ENCODE results near the gene CLDN7.

Gene CLDN7, protein sequence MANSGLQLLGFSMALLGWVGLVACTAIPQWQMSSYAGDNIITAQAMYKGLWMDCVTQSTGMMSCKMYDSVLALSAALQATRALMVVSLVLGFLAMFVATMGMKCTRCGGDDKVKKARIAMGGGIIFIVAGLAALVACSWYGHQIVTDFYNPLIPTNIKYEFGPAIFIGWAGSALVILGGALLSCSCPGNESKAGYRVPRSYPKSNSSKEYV

GRCh38 chr17:7262192-7262934 lies at the start of gene CLDN7:
Gene CLDN7, minus strand, starts transcription at chr17:7262478. Its CDS starts 435 bp downstream, at chr17:7262043.
- DNase-seq, result no peak

DNA sequence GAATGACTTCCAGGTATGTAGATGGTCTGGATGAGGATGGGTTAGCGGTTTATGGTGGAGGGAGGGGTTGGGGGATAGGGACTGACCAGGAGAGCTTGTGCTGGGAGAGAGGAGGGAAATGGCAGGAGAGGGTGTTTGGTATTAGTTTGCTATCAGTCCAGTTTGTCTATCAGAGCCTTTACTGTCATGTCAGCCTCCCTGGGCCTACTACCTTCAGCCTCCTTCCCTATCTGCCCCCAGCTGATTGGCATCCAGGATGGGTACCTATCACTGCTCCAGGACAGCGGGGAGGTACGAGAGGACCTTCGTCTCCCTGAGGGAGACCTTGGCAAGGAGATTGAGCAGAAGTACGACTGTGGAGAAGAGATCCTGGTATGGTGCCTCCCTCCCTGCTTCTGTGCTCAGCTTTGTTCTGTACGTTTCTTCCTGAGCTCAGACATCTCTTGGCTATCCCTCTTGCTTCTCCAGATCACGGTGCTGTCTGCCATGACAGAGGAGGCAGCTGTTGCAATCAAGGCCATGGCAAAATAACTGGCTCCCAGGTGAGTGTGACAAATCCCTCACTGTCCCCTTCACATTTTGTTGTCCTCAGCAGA lies 48.9 kb upstream of the CLDN7 start:
- DNase-seq, result no peak

- no peak for DNase-seq
These were observed 47.4 kb upstream of the CLDN7 start for GRCh38 chr17:7309628-7310027.

GRCh38 chr17:7308625-7309433 lies 46.6 kb upstream of the CLDN7 start:
- DNase-seq, result peak; percentile 33

GRCh38 chr17:7307686-7308624 lies 45.7 kb upstream of the CLDN7 start:
- DNase-seq, result no peak

DNA sequence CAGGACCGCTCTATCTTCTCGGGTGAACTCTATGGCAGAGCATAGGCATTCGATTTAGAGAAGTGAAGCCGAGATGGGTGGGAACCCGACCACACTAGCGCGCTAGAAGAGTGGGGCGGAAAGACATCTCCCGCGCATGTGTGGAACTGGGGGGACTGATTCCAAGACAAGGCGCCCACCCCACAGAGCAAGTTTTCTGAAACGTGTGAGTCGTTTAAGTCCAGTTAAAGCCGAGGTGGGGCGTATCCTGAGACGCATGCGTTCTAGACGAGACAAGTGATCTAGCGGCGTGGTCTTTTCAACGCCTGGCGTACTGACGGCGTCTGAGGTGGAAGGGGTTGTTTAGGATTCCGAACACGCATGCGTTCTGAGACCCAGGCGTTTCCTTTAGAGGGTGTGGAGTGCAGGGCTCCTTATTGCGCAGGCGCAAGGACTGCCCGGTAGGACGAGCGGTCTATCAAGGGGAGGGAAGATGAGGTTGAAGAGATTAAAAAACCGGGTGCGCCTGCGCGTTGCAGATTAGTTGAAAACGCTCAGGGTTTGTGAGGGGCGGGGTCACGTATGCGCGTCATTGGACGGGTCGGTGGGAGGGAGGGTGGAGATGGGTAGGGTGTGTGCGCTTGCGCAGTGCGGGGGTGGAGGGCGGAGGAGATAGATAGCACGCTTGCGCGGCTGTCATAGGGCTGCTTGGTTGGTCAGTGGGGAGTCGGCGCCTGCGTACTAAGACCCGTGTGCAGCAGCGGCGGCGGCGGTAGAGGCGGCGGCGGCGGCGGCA lies 44.8 kb upstream of the CLDN7 start, which contains the start of gene EIF5A:
Gene EIF5A (plus strand): TSS at position 718 of the 775 bp plus-strand sequence. CDS start 2,008 bp downstream, outside the sequence.
- peak; percentile 100 for DNase-seq

DNA sequence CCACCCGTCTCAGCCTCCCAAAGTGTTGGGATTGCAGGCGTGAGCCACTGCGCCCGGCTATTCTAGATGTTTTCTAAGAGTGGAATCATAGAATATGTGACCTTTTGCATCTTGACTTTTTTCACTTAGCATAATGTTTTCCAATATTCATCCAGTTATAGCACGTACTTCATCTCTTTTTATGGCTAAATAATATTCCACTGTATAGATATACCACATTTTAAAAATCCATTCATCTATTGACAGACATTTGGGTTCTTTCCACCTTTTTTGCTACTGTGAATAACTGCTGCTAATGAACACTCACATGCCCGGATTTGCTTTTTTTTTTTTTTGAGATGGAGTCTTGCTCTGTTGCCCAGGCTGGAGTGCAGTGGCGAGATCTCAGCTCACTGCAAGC lies 41.9 kb upstream of the CLDN7 start:
- no peak for DNase-seq

DNA sequence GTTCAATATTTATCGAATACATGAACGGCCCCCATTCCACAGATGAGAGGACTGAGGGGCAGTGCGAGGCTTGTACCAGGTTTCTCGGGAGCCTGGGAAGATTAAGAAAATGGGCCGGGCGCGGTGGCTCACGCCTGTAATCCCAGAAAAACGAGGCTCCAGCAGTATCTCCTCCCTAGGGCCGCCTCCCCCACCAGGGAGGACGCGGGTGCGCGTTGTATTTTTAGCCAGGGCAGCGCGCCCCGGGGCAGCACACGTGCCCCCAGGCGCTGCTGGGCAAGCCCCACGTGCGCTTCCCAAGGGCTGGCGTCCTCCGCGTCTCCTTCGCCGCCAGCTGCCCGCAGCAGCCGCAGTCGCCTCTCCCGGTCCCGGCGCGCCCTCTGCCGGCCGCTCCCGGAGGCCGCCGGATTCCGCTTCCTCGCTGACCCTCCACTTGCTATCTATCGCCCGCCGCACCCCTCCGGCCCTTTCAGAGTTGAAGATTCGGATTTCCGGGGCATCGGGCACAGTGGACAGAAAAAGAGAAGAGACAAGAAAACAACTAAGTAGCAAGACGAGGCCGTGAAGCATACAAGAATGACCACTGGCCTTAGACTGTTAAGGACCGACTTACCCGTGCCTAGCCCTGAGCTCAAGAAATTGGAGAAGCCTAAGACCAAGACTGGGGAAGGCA lies 34.0 kb upstream of the CLDN7 start:
- DNase-seq, result peak; percentile 58

DNA sequence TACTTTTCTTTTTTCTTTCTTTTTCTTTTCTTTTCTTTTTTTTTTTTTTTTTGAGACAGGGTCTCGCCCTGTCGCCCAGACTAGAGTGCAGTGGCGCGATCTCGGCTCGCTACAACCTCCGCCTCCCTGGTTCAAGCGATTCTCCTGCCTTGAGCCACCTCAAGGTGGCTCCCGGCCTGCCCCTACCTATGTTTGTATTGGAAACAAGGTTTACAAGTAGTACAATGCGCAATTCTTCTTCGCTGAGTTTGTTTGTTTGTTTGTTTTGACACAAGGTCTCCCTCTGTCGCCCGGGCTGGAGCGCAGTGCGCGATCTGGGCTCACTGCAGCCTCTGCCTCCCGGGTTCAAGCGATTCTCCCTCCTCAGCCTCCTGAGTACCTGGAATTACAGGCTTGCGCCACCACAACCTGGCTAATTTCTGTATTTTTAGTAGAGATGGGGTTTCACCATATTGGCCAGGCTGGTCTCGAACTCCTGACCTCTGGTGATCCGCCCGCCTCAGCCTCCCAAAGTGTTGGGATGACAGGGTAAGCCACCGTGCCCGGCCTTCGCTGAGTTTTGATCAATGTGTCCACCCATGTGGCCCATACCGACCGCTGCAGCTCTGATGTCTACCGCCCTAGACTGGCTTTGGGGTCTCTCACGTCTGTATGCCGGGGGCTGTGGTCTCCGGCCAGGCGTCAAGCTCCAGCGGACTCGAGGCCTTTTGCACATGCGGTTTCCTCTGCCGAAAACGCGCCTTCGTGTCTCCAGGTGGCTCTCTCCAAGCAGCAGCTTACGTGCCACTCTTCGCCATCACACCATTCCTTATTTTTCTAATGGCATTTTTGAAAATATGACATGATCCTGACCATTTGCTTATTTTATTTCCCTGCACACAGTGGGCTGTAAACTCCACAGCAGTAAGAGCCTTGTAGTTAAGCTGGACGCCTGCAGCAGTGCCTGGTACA lies 33.2 kb upstream of the CLDN7 start:
- no peak for DNase-seq

GRCh38 chr17:7294614-7295153 lies 32.4 kb upstream of the CLDN7 start, which contains the start of gene YBX2:
Gene YBX2, minus strand, starts transcription at chr17:7294639. Its CDS starts 139 bp downstream, at chr17:7294500.
- DNase-seq, result no peak

DNA sequence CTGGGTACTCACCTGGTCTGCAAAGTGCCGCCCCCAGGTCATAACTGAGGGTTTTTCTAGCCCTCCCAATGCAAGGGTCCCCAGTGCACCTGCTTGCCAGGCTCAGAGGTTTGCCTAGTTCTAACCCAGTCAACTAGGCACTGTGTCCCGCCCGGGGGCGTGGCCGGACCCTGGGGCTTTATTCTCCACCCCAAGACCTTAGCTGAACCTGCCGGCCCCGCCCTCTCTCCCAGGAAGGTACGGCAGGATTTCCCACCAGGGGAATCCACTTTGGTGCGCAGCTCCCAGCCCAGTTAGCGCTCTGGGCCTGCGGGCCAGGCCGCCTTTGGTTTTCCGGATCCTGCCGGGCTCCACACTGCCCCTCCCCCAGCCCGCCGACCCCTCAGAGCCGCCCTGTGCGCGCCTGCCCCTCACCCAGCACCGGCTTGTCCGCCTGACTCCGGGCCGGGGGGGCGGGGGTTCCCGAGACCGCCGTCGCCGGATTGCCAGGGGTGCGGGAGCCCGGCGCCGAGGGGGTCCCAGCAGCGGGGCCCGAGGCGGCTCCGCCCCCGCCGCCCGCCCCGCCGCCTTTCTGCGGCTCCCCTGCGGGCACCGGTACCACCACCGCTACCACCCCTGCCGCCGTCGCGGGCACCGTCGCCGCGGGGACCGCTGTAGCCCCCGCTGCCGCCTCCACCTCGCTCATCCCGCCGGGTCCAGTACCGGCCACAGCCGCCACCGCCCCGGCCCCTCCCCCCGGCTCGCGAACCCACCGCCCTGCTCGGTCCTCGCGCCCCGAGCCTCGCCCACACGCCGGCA lies 31.7 kb upstream of the CLDN7 start:
- no peak for DNase-seq

GRCh38 chr17:7293159-7293558 lies 30.9 kb upstream of the CLDN7 start:
- DNase-seq, result no peak

- DNase-seq, result no peak
These were observed 30.5 kb upstream of the CLDN7 start for GRCh38 chr17:7292729-7293128.

DNA sequence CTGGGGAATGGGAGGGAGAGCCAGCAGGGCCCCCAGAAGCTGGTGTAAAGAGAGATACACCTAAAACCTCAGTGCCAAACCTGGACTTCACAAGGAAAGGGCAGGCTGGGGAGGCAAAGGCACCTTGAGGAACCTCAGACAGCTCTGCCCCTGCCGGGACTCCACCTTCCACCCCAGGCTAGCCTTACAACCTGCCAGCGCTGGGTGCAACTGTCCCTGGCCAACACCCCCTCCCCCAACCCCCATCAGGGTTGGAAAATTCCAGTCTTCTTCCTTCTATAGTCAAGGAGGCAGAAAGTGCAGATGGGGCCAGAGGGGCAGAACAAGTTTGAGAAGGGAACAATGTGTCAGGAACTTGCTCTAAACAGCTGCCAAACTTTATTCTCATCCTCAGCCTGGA lies 29.9 kb upstream of the CLDN7 start:
- no peak for DNase-seq

DNA sequence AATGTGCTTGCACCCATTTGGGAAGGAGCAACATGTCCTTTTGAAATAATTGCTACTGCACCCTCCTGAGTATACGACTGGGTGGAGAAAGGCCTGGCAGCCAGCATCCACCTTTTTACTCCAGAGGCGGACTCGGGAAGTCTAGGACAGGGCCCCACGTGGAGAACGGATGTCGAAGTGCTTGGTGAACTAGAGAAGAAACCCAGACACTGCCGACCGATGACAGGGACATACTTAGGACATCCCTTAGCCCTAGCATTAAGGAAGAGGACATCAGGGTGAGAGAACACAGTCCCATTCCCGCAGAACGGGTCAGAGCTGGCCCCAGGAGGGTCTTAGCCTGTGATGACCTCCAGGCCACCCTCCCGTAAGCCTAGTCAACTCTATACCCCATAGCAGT lies 28.4 kb upstream of the CLDN7 start:
- DNase-seq, result no peak

DNA sequence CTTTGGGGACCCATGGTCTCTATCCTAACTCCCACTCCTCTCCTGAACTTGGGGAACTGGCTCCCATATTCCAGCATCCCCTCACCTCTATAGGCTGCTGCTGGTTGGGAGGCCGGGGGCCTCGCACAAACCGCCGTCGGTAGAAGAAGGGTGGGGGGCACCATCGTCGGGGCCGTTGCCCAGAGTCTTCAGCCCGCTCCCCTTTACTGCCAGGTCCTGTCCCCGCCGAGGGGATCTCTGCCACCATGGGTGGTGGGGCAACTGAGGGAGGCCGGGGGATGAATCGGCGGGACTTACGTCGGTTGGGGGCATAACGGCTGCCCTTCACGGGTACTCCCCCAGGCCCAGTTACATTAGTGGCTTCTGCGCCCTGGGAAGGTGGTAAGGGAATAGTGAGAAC lies 27.9 kb upstream of the CLDN7 start:
- no peak for DNase-seq

DNA sequence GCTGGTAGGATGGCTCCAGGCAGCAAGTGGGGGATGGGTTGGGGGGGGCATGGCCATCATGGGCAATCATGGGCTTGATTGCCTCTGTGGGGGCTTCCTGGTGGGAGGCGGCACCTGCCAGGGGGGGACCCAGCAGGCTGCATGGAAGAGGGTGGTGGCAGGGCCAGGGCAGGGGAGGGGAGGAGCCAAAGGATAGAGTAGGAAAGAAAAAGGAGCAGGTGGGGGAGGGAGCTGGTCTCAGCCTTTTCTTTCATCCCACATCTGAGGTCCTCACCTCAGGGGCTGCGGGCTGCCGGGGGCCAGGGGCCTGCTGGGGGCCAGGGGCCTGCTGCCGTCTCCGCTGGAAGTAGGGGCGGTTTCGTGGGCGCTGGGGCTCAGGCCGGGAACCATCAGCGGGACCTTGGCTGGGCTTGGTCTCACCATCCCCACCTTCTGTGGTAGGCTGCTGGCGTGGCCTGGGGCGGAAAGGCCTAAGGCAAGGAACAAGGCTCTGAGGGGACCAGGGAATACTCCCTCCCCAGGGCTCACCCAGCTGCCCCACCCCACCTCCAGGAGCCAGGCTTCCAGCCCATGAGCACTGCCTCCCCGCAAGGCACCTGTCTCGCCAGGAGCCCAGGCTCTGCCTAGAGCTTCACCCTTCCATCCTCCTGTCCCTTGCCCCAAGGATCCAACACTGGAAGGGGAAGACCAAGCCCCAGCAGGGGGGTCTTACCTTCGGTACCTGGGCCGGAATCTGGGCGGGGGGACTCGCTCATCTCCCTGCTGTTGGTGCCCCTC lies 27.2 kb upstream of the CLDN7 start:
- DNase-seq, result no peak
